ENCODE data around the gene TOR4A.
"Not testable (repeated sequence)": the region's sequence is repeated elsewhere in the genome, so short reads cannot be mapped to it uniquely, and the experiment has no call there.

TOR4A gene

DNA sequence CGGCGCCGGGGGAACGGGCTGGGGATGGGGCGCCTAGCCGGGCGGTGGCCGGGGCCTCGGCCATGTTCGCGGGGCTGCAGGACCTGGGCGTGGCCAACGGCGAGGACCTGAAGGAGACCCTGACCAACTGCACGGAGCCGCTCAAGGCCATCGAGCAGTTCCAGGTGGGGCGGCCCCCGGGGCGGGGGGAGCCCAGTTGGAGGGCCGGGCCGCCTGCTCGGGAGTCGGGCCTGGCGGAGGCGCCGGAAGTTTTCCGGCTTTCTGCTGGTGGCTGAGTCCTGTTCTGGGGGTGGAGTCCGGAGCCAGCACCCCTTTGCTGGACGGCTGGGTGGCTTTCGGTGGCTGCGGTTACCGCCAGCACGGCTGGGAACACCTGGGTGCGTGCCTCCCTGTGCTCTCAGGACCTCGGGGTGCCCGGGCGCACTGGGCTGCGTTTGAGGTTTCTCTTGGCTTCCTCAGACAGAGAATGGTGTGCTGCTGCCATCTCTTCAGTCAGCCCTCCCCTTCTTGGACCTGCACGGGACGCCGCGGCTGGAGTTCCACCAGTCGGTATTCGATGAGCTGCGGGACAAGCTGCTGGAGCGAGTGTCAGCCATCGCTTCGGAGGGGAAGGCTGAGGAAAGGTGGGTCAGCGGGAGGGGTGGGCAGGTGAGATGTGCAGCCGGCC is 21.9 kb upstream of the TOR4A start:
- no peak for DNase-seq (ENCODE audit: low read depth, low spot score)
- Histone ChIP-seq H3K27me3 (ENCODE audit: control insufficient read depth, insufficient read depth, low read length) (no peaks in the 10 kb centered on the region), H3K27ac (ENCODE audit: low read length) (no peak overlapping the region), H3K4me1 (ENCODE audit: control insufficient read depth, insufficient read depth, low read length) (peaks cover 5% of the 10 kb centered on the region), H3K36me3 (ENCODE audit: control insufficient read depth, insufficient read depth, low read length) (peaks cover 7% of the 10 kb centered on the region), H3K9me3 (ENCODE audit: control insufficient read depth, insufficient read depth, low read length) (no peaks in the 10 kb centered on the region), H3K4me3 (ENCODE audit: low read length) (peak overlapping the region; percentile 58)
- WGBS (ENCODE audit: insufficient coverage, insufficient read length): no CpG with 5 or more reads among the region's 51 CpGs

DNA sequence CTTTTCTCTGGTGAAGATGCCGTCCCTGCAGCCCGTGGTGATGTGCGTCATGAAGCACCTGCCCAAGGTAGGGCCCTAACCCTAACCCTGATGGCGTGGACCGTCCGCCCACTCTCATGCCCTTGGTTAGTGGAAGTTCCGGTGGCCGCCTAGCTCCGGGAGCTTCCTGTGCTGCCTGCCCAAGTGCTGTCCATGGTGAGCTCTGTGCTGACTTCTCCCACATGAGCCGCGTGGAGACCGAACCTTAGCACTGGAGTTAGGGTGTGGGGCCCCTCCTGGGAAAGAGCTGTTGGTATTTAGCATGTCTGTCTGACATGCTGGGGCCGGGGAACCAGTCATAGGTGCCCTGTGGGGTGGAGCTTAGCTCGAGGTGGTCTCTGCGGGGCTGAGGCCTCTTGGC is 21.2 kb upstream of the TOR4A start:
- Histone ChIP-seq H3K9me3 (ENCODE audit: control insufficient read depth, insufficient read depth, low read length) (no peaks in the 10 kb centered on the region), H3K36me3 (ENCODE audit: control insufficient read depth, insufficient read depth, low read length) (peaks cover 7% of the 10 kb centered on the region), H3K27me3 (ENCODE audit: control insufficient read depth, insufficient read depth, low read length) (no peaks in the 10 kb centered on the region), H3K4me3 (ENCODE audit: low read length) (no peak overlapping the region), H3K27ac (ENCODE audit: low read length) (no peak overlapping the region), H3K4me1 (ENCODE audit: control insufficient read depth, insufficient read depth, low read length) (peaks cover 4% of the 10 kb centered on the region)
- WGBS (ENCODE audit: insufficient coverage, insufficient read length): no CpG with 5 or more reads among the region's 15 CpGs
- DNase-seq (ENCODE audit: low read depth, low spot score): no peak

DNA sequence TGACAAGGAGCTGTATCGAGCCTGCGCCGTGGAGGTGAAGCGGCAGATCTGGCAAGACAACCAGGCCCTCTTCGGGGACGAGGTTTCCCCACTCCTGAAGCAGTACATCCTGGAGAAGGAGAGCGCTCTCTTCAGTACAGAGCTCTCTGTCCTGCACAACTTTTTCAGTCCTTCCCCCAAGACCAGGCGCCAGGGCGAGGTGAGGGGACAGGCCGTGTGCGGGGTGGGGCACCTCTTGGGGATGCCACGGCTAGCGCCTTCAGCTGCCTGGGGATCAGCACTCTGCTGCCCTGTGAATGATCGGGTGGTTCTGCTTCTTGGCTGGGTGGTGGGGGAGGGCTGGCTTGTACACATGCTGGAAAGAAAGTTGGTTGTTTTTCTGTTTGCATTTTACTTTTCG is 20.7 kb upstream of the TOR4A start:
- H3K27me3 ChIP-seq (ENCODE audit: control insufficient read depth, insufficient read depth, low read length): no peaks in the 10 kb centered on the region
- H3K4me1 ChIP-seq (ENCODE audit: control insufficient read depth, insufficient read depth, low read length): peaks cover 4% of the 10 kb centered on the region
- WGBS (ENCODE audit: insufficient coverage, insufficient read length): no CpG with 5 or more reads among the region's 15 CpGs
- no peaks in the 10 kb centered on the region for H3K9me3 ChIP-seq (ENCODE audit: control insufficient read depth, insufficient read depth, low read length)
- H3K36me3 ChIP-seq (ENCODE audit: control insufficient read depth, insufficient read depth, low read length): peaks cover 7% of the 10 kb centered on the region
- no peak for DNase-seq (ENCODE audit: low read depth, low spot score)
- no peak overlapping the region for H3K27ac ChIP-seq (ENCODE audit: low read length)
- H3K4me3 ChIP-seq (ENCODE audit: low read length): no peak overlapping the region

DNA sequence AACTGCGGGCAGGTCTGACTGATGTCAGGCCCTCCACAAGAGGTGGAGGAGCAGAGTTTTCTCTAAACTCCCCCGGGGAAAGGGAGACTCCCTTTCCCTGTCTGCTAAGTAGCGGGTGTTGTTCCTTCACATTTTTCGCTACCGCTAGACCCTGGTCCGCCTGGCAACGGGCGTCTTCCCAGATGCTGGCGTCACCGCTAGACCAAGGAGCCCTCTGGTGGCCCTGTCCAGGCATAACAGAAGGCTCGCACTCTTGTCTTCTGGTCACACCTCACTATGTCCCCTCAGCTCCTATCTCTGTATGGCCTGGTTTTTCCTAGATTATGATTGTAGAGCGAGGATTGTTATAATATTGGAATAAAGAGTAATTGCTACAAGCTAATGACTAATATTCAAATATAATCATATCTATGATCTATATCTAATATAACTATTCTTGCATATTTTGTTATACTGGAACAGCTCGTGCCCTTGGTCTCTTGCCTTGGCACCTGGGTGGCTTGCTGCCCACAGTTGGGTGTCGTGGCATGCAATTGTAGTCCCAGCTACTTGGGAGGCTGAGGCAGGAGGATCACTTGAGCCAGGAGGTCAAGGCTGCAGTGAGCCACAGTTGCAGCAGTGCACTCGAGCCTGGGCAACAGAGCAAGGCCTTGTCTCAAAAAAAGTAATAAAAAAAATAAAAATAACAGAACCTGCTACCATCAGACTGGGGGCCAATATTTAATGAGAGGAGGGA is 15.2 kb upstream of the TOR4A start:
- DNase-seq (ENCODE audit: low read depth, low spot score); H3K27ac ChIP-seq (ENCODE audit: low read length); H3K4me1 ChIP-seq (ENCODE audit: control insufficient read depth, insufficient read depth, low read length); H3K4me3 ChIP-seq (ENCODE audit: low read length); H3K27me3 ChIP-seq (ENCODE audit: control insufficient read depth, insufficient read depth, low read length); H3K9me3 ChIP-seq (ENCODE audit: control insufficient read depth, insufficient read depth, low read length): not testable (repeated sequence)
- H3K36me3 ChIP-seq (ENCODE audit: control insufficient read depth, insufficient read depth, low read length): peaks cover 26% of the 10 kb centered on the region
- no CpG with 5 or more reads among the region's 15 CpGs for WGBS (ENCODE audit: insufficient coverage, insufficient read length)

DNA sequence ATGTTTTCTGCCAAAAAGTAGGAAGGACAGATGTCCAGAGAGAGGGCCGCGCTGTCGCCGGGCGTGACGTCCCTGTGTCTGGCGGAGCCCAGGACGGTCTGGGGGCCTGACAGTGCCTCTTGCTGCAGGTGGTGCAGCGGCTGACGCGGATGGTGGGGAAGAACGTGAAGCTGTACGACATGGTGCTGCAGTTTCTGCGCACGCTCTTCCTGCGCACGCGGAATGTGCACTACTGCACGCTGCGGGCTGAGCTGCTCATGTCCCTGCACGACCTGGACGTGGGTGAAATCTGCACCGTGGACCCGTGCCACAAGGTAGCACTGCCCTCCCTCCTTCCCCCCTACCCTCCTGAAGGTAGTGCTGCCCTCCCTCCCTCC is 14.6 kb upstream of the TOR4A start:
- Histone ChIP-seq H3K4me3 (ENCODE audit: low read length) (no peak overlapping the region), H3K36me3 (ENCODE audit: control insufficient read depth, insufficient read depth, low read length) (peaks cover 27% of the 10 kb centered on the region), H3K27me3 (ENCODE audit: control insufficient read depth, insufficient read depth, low read length) (no peaks in the 10 kb centered on the region), H3K9me3 (ENCODE audit: control insufficient read depth, insufficient read depth, low read length) (no peaks in the 10 kb centered on the region), H3K4me1 (ENCODE audit: control insufficient read depth, insufficient read depth, low read length) (no peaks in the 10 kb centered on the region; the same call in 1 of the 2 replicates), H3K27ac (ENCODE audit: low read length) (no peak overlapping the region)
- WGBS (ENCODE audit: insufficient coverage, insufficient read length): no CpG with 5 or more reads among the region's 24 CpGs
- no peak for DNase-seq (ENCODE audit: low read depth, low spot score)

DNA sequence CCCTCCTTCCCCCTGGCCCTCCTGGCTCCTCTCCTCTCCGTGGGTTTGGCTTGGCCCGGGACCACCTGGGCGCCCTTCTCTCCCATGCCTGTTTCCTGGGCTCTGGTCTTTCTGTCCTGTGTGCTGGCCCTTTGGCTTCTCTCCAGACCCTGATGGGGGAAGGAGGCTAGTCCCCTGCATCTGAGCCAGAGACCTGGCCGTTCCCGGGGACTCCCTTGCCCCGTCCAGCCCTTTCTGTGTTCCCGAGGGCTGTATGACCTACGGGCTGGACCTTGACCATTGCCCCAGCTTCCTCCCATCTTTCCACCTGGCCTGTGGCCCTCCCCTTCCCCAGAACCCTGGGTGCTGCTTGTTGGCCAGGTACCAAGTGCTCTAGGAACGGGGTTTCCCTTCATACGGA is 14.0 kb upstream of the TOR4A start:
- Histone ChIP-seq H3K4me1 (ENCODE audit: control insufficient read depth, insufficient read depth, low read length) (no peaks in the 10 kb centered on the region; the same call in 1 of the 2 replicates), H3K27me3 (ENCODE audit: control insufficient read depth, insufficient read depth, low read length) (no peaks in the 10 kb centered on the region), H3K9me3 (ENCODE audit: control insufficient read depth, insufficient read depth, low read length) (no peaks in the 10 kb centered on the region), H3K4me3 (ENCODE audit: low read length) (no peak overlapping the region), H3K36me3 (ENCODE audit: control insufficient read depth, insufficient read depth, low read length) (peaks cover 27% of the 10 kb centered on the region), H3K27ac (ENCODE audit: low read length) (no peak overlapping the region)
- WGBS (ENCODE audit: insufficient coverage, insufficient read length): no CpG with 5 or more reads among the region's 10 CpGs
- DNase-seq (ENCODE audit: low read depth, low spot score): no peak

DNA sequence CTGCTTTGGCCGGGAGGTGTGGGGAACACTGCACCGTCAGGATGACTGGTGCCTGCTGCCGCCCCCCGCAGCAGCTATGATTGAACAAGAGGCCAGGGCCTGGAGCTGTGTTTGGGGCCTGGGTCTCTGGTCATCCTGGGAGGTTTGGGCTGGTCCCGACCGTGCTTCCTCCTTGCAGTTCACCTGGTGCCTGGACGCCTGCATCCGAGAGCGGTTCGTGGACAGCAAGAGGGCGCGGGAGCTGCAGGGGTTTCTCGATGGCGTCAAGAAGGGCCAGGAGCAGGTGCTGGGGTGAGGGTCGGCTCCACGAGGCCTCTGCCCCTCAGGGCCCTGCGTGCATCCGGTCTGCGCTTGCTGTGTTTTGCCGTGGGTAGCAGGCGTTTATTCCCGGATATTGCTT is 13.5 kb upstream of the TOR4A start:
- Histone ChIP-seq H3K4me1 (ENCODE audit: control insufficient read depth, insufficient read depth, low read length) (no peaks in the 10 kb centered on the region; the same call in 1 of the 2 replicates), H3K4me3 (ENCODE audit: low read length) (no peak overlapping the region), H3K27ac (ENCODE audit: low read length) (no peak overlapping the region), H3K27me3 (ENCODE audit: control insufficient read depth, insufficient read depth, low read length) (no peaks in the 10 kb centered on the region), H3K36me3 (ENCODE audit: control insufficient read depth, insufficient read depth, low read length) (peaks cover 29% of the 10 kb centered on the region), H3K9me3 (ENCODE audit: control insufficient read depth, insufficient read depth, low read length) (no peaks in the 10 kb centered on the region)
- no CpG with 5 or more reads among the region's 22 CpGs for WGBS (ENCODE audit: insufficient coverage, insufficient read length)
- no peak for DNase-seq (ENCODE audit: low read depth, low spot score)

DNA sequence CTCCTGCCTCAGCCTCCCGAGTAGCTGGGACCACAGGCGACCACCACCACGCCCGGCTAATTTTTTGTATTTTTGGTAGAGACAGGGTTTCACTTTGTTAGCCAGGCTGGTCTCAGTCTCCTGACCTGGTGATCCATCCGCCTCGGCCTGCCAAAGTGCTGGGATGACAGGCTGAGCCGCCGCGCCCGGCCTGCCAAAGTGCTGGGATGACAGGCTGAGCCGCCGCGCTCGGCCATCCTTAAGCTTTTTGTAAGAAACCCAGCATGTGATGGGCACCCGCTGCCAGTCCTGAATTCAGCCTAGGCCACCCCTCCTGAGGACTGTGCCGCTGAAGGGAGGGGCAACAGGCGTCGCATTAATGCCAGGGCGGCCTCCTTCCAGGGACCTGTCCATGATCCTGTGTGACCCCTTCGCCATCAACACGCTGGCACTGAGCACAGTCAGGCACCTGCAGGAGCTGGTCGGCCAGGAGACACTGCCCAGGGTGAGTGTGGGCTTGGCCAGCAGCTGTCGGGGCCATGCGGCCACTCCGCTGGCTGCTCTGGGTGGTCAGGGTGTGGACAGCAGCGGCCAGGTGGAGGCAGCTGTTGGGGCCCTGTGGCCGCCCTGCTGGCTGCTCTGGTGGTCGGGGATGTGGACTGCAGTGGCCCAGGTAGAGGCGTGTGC is 11.9 kb upstream of the TOR4A start:
- H3K27ac ChIP-seq (ENCODE audit: low read length): no peak overlapping the region
- H3K9me3 ChIP-seq (ENCODE audit: control insufficient read depth, insufficient read depth, low read length): no peaks in the 10 kb centered on the region
- H3K27me3 ChIP-seq (ENCODE audit: control insufficient read depth, insufficient read depth, low read length): no peaks in the 10 kb centered on the region
- peaks cover 33% of the 10 kb centered on the region for H3K36me3 ChIP-seq (ENCODE audit: control insufficient read depth, insufficient read depth, low read length)
- no CpG with 5 or more reads among the region's 29 CpGs for WGBS (ENCODE audit: insufficient coverage, insufficient read length)
- no peak overlapping the region for H3K4me3 ChIP-seq (ENCODE audit: low read length)
- no peaks in the 10 kb centered on the region; the same call in 1 of the 2 replicates for H3K4me1 ChIP-seq (ENCODE audit: control insufficient read depth, insufficient read depth, low read length)
- no peak for DNase-seq (ENCODE audit: low read depth, low spot score)

DNA sequence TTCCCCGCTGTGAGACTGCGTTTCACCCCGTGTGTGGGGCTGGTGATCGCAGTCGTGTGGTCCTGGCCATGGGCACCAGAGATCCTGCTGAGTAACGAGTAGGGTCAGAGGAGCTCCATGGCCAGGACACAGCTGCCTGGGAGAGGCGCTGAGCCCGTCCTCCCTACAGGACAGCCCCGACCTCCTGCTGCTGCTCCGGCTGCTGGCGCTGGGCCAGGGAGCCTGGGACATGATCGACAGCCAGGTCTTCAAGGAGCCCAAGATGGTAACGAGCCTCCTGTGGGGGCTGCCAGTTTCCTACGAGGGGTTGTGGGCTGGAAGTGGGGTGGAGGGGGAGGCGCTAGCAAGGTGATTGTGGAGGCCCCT is 11.4 kb upstream of the TOR4A start:
- Histone ChIP-seq H3K36me3 (ENCODE audit: control insufficient read depth, insufficient read depth, low read length) (peaks cover 37% of the 10 kb centered on the region), H3K4me1 (ENCODE audit: control insufficient read depth, insufficient read depth, low read length) (no peaks in the 10 kb centered on the region; the same call in 1 of the 2 replicates), H3K27me3 (ENCODE audit: control insufficient read depth, insufficient read depth, low read length) (no peaks in the 10 kb centered on the region), H3K4me3 (ENCODE audit: low read length) (no peak overlapping the region), H3K27ac (ENCODE audit: low read length) (no peak overlapping the region), H3K9me3 (ENCODE audit: control insufficient read depth, insufficient read depth, low read length) (no peaks in the 10 kb centered on the region)
- WGBS (ENCODE audit: insufficient coverage, insufficient read length): no CpG with 5 or more reads among the region's 15 CpGs
- DNase-seq (ENCODE audit: low read depth, low spot score): no peak

DNA sequence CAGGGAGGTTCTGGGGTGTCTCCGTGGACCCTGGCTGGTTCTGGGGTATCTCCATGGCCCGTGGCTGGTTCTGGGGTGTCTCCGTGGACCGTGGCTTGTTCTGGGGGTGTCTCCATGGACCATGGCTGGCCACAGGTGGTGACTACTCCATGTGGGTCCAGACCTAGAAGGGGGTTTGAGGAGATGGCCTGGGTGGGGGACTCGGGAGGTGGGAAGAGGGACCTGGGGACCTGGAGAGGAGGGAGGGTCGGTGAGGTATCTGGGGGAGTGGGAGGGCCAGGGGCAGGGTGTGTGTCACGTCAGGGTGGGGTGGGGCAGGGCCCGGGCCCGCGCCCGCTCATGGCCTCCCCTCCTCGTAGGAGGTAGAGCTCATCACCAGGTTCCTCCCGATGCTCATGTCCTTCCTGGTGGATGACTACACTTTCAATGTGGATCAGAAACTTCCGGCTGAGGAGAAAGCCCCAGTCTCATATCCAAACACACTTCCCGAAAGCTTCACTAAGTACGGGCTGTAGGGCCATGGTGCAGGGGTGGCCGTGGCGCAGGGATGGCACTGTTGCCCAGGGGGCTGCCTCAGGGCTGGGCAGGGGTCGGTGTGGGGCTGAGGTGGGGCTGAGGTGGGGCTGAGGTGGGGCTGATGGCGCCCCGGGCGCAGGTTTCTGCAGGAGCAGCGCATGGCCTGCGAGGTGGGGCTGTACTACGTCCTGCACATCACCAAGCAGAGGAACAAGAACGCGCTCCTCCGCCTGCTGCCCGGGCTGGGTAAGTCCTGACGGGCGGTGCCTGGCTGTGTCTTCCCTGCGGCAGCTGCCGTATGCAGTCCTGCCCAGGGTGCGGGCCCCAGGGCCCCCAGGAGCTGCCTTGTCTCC is 10.7 kb upstream of the TOR4A start:
- Histone ChIP-seq H3K27ac (ENCODE audit: low read length) (no peak overlapping the region), H3K4me1 (ENCODE audit: control insufficient read depth, insufficient read depth, low read length) (no peaks in the 10 kb centered on the region; the same call in 1 of the 2 replicates), H3K9me3 (ENCODE audit: control insufficient read depth, insufficient read depth, low read length) (no peaks in the 10 kb centered on the region), H3K4me3 (ENCODE audit: low read length) (no peak overlapping the region), H3K27me3 (ENCODE audit: control insufficient read depth, insufficient read depth, low read length) (no peaks in the 10 kb centered on the region), H3K36me3 (ENCODE audit: control insufficient read depth, insufficient read depth, low read length) (peaks cover 37% of the 10 kb centered on the region)
- no peak for DNase-seq (ENCODE audit: low read depth, low spot score)
- no CpG with 5 or more reads among the region's 34 CpGs for WGBS (ENCODE audit: insufficient coverage, insufficient read length)
